Measurements from ENCODE around the gene CD74. TPM values are rescaled to one million over a fixed set of nuclear protein-coding genes. Genes with fewer than 3 reads are reported as not detected.

The CD74 gene
- total and polyA plus RNA-seq, 10 of the 15 experiments (the other 5 are each of a cell fraction or from before 2014, with no cell fraction given) = 1,387 to 11,063 (median 3,922) TPM

GRCh38 chr5:150404535-150404934 lies 8.2 kb downstream of the CD74 start (continued):
- TF ChIP-seq TAF1 (IDR thresholded peaks at IDR 0.05; ENCODE audit: borderline replicate concordance, low read depth, low read length) = no peak
- TF ChIP-seq PKNOX1 (IDR thresholded peaks at IDR 0.05) = no peak
- TF ChIP-seq ZBTB11 (CRISPR knock-in tag; IDR thresholded peaks at IDR 0.05) = no peak
- TF ChIP-seq HCFC1 (IDR thresholded peaks at IDR 0.05; ENCODE audit: low read length) = no peak
- TF ChIP-seq ZBTB4 (CRISPR knock-in tag; IDR thresholded peaks at IDR 0.05) = peak; percentile 75; the same call in 1 of the 2 replicates
- no peak for TF ChIP-seq MXI1 (IDR thresholded peaks at IDR 0.05; ENCODE audit: low read depth, low read length)
- no peak for TF ChIP-seq YBX1 (IDR thresholded peaks at IDR 0.05)
- no peak for TF ChIP-seq PAX8 (IDR thresholded peaks at IDR 0.05)
- TF ChIP-seq SRF (IDR thresholded peaks at IDR 0.05; ENCODE audit: low read depth in 2 of 2, low read length in 2 of 2) = 0 out of 4 replicates have a peak, but pooled peaks of 1 of the 2 experiments have one; percentile 12
- no peak for TF ChIP-seq PML (IDR thresholded peaks at IDR 0.05; ENCODE audit: low read length)
- no peak for TF ChIP-seq SP1 (IDR thresholded peaks at IDR 0.05; ENCODE audit: low read depth, low read length)
- no peak for TF ChIP-seq ESRRA (IDR thresholded peaks at IDR 0.05; ENCODE audit: low read length)
- peak; percentile 64; the same call in 1 of the 2 replicates for TF ChIP-seq PRDM15 (CRISPR knock-in tag; IDR thresholded peaks at IDR 0.05)
- 0 out of 3 replicates have a peak, but pooled peaks of 1 of the 2 experiments have one; percentile 8 for TF ChIP-seq EGR1 (IDR thresholded peaks at IDR 0.05; ENCODE audit: borderline replicate concordance in 1 of 2, low read depth in 2 of 2, low read length in 2 of 2)
- peak; percentile 21 for TF ChIP-seq BCL3 (IDR thresholded peaks at IDR 0.05; ENCODE audit: borderline replicate concordance, insufficient read depth, low read depth, low read length, poor library complexity, severe bottlenecking)
- TF ChIP-seq RAD21 (IDR thresholded peaks at IDR 0.05; ENCODE audit: insufficient read depth, low read depth, low read length) = no peak
- TF ChIP-seq POLR2A (IDR thresholded peaks at IDR 0.05; ENCODE audit: low read depth, low read length) = peak; percentile 37
- no peak for TF ChIP-seq IRF4 (IDR thresholded peaks at IDR 0.05; ENCODE audit: low read depth, low read length)

All from GM12878 (cell line).